OCI-LY1 (cell line): Measurements from ENCODE around the gene TBC1D20.

Experiments used
- EZH2 ChIP-seq: fragments of 200-600 bp; sonication (generic), shearing (Covaris generic); IDR thresholded peaks from 2 replicates; pipeline ENCODE4 v1.8.0; 2017; ENCODE audit warnings: borderline replicate concordance, mixed run types, mild to moderate bottlenecking, antibody characterized with exemption, low read length, moderate library complexity, mixed read lengths
- TF ChIP-seq, protein P1 (sequence below): fragments of 200-600 bp; sonication (generic), shearing (Covaris generic); IDR thresholded peaks from 2 replicates; pipeline ENCODE4 v1.5.1; 2017; ENCODE audit warnings: mild to moderate bottlenecking, antibody characterized with exemption, low read length, moderate library complexity, mixed read lengths

DNA sequence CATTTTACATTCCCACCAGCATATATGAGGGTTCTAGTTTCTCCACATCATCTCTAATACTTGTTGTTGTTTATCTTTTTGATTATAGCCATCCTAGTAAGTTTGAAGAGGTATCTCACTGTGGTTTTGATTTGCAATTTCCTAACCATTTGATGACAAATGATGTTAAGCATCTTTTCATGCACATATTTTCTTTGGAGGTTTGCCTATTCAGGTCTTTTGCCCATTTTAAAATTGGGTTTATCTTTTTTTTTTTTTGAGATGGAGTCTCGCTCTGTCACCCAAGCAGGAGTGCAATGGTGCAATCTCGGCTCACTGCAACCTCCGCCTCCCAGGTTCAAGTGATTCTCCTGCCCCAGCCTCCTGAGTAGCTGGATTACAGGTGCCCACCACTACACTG lies 50.3 kb downstream of the TBC1D20 start:
- TF ChIP-seq, protein P1, sequence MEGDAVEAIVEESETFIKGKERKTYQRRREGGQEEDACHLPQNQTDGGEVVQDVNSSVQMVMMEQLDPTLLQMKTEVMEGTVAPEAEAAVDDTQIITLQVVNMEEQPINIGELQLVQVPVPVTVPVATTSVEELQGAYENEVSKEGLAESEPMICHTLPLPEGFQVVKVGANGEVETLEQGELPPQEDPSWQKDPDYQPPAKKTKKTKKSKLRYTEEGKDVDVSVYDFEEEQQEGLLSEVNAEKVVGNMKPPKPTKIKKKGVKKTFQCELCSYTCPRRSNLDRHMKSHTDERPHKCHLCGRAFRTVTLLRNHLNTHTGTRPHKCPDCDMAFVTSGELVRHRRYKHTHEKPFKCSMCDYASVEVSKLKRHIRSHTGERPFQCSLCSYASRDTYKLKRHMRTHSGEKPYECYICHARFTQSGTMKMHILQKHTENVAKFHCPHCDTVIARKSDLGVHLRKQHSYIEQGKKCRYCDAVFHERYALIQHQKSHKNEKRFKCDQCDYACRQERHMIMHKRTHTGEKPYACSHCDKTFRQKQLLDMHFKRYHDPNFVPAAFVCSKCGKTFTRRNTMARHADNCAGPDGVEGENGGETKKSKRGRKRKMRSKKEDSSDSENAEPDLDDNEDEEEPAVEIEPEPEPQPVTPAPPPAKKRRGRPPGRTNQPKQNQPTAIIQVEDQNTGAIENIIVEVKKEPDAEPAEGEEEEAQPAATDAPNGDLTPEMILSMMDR, result no peak
- no peak for TF ChIP-seq EZH2
